ENCODE results near the gene DYNC2I2.

DYNC2I2 gene

GRCh38 chr9:128611600-128612394, 44.9 kb downstream of the DYNC2I2 start:
- TF ChIP-seq FOXP2 (optimal IDR thresholded peaks at IDR 0.05; ENCODE audit: borderline replicate concordance, extremely low read depth, extremely low read length, insufficient read depth) (no peak), REST (IDR thresholded peaks at IDR 0.05; ENCODE audit: insufficient read depth in 1 of 2, low read depth in 2 of 2, low read length in 2 of 2) (no peak), SIN3A (IDR thresholded peaks at IDR 0.05; ENCODE audit: borderline replicate concordance, insufficient read depth, low read length) (no peak), TAF1 (IDR thresholded peaks at IDR 0.05; ENCODE audit: borderline replicate concordance, insufficient read depth, low read length) (no peak), POLR2AphosphoS5 (IDR thresholded peaks at IDR 0.05; ENCODE audit: low read depth, low read length) (no peak)

- TF ChIP-seq REST (IDR thresholded peaks at IDR 0.05; ENCODE audit: insufficient read depth in 1 of 2, low read depth in 2 of 2, low read length in 2 of 2): no peak
- no peak for TF ChIP-seq FOXP2 (optimal IDR thresholded peaks at IDR 0.05; ENCODE audit: borderline replicate concordance, extremely low read depth, extremely low read length, insufficient read depth)
- TF ChIP-seq POLR2AphosphoS5 (IDR thresholded peaks at IDR 0.05; ENCODE audit: low read depth, low read length): no peak
- no peak for TF ChIP-seq SIN3A (IDR thresholded peaks at IDR 0.05; ENCODE audit: borderline replicate concordance, insufficient read depth, low read length)
- TF ChIP-seq TAF1 (IDR thresholded peaks at IDR 0.05; ENCODE audit: borderline replicate concordance, insufficient read depth, low read length): no peak
Measured at GRCh38 chr9:128610897-128611296, 45.8 kb downstream of the DYNC2I2 start.

- no peak for TF ChIP-seq REST (IDR thresholded peaks at IDR 0.05; ENCODE audit: insufficient read depth in 1 of 2, low read depth in 2 of 2, low read length in 2 of 2)
- TF ChIP-seq SIN3A (IDR thresholded peaks at IDR 0.05; ENCODE audit: borderline replicate concordance, insufficient read depth, low read length): no peak
- TF ChIP-seq POLR2AphosphoS5 (IDR thresholded peaks at IDR 0.05; ENCODE audit: low read depth, low read length): no peak
- no peak for TF ChIP-seq TAF1 (IDR thresholded peaks at IDR 0.05; ENCODE audit: borderline replicate concordance, insufficient read depth, low read length)
- no peak for TF ChIP-seq FOXP2 (optimal IDR thresholded peaks at IDR 0.05; ENCODE audit: borderline replicate concordance, extremely low read depth, extremely low read length, insufficient read depth)
Measured at GRCh38 chr9:128607642-128608350, 48.9 kb downstream of the DYNC2I2 start.

GRCh38 chr9:128603697-128604096, 53.0 kb downstream of the DYNC2I2 start:
- TF ChIP-seq FOXP2 (optimal IDR thresholded peaks at IDR 0.05; ENCODE audit: borderline replicate concordance, extremely low read depth, extremely low read length, insufficient read depth) (no peak), TAF1 (IDR thresholded peaks at IDR 0.05; ENCODE audit: borderline replicate concordance, insufficient read depth, low read length) (no peak), REST (IDR thresholded peaks at IDR 0.05; ENCODE audit: insufficient read depth in 1 of 2, low read depth in 2 of 2, low read length in 2 of 2) (no peak), POLR2AphosphoS5 (IDR thresholded peaks at IDR 0.05; ENCODE audit: low read depth, low read length) (no peak), SIN3A (IDR thresholded peaks at IDR 0.05; ENCODE audit: borderline replicate concordance, insufficient read depth, low read length) (no peak)
